Skeletal muscle satellite cell (primary cell): ENCODE measurements around the gene CIT.
A peak's percentile ranks its signal among the peaks of the same experiment; 100 is the strongest.
"Not testable (repeated sequence)": the region's sequence is repeated elsewhere in the genome, so short reads cannot be mapped to it uniquely, and the experiment has no call there.

Experiments used
- H3K27me3 ChIP-seq: 2 replicates; pipeline ENCODE4 v1.7.0; 2013; ENCODE audit warnings: low read length; ENCODE audit not compliant: control insufficient read depth, insufficient read depth
- H3K36me3 ChIP-seq: 2 replicates; pipeline ENCODE4 v1.7.0; 2013; ENCODE audit warnings: mild to moderate bottlenecking, control low read depth, low read length; ENCODE audit not compliant: insufficient read depth
- H3K4me1 ChIP-seq: 2 replicates; pipeline ENCODE4 v1.7.0; 2013; ENCODE audit warnings: low read length; ENCODE audit not compliant: control insufficient read depth, insufficient read depth
- H3K4me2 ChIP-seq: 2 replicates; pipeline ENCODE4 v1.7.0; 2013; ENCODE audit warnings: mild to moderate bottlenecking, low read length
- H3K4me3 ChIP-seq: 2 replicates; pipeline ENCODE4 v1.7.0; 2013; ENCODE audit warnings: low read length
- H3K9ac ChIP-seq: 2 replicates; pipeline ENCODE4 v1.7.0; 2013; ENCODE audit warnings: mild to moderate bottlenecking, low read depth, low read length, moderate library complexity
- H3K9me3 ChIP-seq: replicated peaks from 2 replicates; pipeline ENCODE4 v1.7.0; 2013; ENCODE audit warnings: mild to moderate bottlenecking, control low read depth, low read length

The CIT gene

DNA sequence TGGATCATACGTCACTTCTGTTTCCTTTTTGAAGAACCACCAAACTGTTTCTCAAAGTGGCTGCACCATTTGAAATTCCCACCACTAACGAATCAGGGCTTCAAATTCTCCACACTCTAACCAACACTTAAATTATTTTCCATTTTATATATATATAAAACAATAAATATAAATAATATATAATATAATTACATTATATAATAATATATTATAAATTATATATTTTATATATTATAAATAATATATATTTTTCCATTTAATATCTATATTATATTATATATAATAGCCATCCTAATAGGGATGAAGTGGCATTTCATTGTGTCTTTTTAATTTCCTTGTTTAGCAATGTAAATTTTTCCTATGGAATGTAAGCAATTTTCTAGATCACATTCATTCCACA, 24.6 kb upstream of the CIT start:
- H3K4me2 ChIP-seq: no peak overlapping the region
- H3K27me3 ChIP-seq: peaks cover 3% of the 10 kb centered on the region
- H3K9me3 ChIP-seq: no peaks in the 10 kb centered on the region
- no peaks in the 10 kb centered on the region for H3K36me3 ChIP-seq
- H3K4me1 ChIP-seq: no peaks in the 10 kb centered on the region
- no peak overlapping the region for H3K4me3 ChIP-seq
- H3K9ac ChIP-seq: no peak overlapping the region

DNA sequence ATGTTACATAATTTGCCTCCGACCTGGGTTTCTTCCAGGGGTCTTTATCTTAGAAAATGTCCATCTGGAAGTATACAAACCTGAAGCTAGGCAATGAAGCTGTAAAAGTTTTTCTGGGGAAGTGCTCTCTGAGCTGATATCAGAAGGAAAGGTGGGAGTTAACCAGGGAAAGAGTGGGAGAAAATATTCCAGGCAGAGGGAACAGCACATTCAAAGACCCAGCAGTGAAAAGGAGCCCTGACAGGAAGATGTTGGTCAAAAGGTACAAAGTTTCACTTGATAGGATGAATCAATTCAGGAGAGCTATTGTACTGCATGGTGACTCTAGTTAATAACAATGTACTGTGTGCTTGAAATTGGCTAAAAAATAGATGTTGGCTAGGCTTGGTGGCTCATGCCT, 17.8 kb upstream of the CIT start:
- no peaks in the 10 kb centered on the region for H3K9me3 ChIP-seq
- no peaks in the 10 kb centered on the region for H3K4me1 ChIP-seq
- no peak overlapping the region for H3K4me2 ChIP-seq
- no peaks in the 10 kb centered on the region for H3K27me3 ChIP-seq
- no peak overlapping the region for H3K4me3 ChIP-seq
- no peaks in the 10 kb centered on the region for H3K36me3 ChIP-seq
- H3K9ac ChIP-seq: no peak overlapping the region

- not testable (repeated sequence) for H3K9ac ChIP-seq, H3K4me1 ChIP-seq, H3K9me3 ChIP-seq, H3K27me3 ChIP-seq, H3K36me3 ChIP-seq, H3K4me3 ChIP-seq, H3K4me2 ChIP-seq
Measured at GRCh38 chr12:119892611-119893010, 15.5 kb upstream of the CIT start.

DNA sequence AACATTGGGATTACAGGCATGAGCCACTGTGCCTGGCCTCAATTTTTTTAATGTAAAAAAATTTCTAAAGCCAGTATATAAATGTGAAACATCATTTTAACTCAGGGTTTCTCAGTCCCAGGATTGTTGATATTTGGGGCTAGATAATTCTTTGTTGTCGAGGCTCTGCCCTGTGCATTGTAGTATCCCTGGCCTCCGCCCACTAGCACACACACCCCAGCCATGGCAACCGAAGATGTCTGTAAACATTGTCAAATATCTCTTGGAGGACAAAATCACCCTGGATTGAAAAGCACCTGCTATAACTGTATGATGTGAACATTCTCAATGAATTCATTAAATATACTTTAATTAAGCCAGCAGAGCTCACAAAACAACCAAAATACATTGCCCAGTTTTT, 8.4 kb upstream of the CIT start:
- Histone ChIP-seq H3K4me2 (no peak overlapping the region), H3K4me1 (no peaks in the 10 kb centered on the region), H3K9ac (no peak overlapping the region), H3K27me3 (peaks cover 4% of the 10 kb centered on the region), H3K4me3 (no peak overlapping the region), H3K9me3 (no peaks in the 10 kb centered on the region), H3K36me3 (no peaks in the 10 kb centered on the region)

GRCh38 chr12:119883791-119884190, 6.7 kb upstream of the CIT start:
- H3K4me1 ChIP-seq, H3K36me3 ChIP-seq, H3K4me2 ChIP-seq: not testable (repeated sequence)

DNA sequence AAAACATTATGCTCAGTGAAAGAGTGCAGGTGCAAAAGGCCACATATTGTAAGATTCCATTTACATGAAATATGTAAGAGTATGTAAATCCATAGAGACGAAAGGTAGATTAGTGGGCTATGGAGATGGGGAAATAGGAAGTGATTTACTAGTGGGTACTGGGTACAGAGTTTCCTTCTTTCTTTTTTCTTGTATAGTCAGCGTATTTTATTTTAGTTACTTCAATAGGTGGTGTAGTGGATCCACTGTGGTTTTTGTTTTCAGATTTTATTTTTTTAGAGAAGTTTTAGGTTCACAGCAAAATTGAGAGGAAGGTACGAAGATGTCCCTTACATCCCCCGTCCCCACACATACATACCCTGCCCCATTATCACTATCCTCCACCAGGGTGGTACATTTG, 6.1 kb upstream of the CIT start:
- peaks cover 4% of the 10 kb centered on the region for H3K27me3 ChIP-seq
- H3K4me1 ChIP-seq: no peaks in the 10 kb centered on the region

More at GRCh38 chr12:119883791-119884190, 6.7 kb upstream of the CIT start:
- not testable (repeated sequence) for H3K27me3 ChIP-seq, H3K9me3 ChIP-seq, H3K9ac ChIP-seq, H3K4me3 ChIP-seq

GRCh38 chr12:119877639-119877948, 474 bp upstream of the CIT start:
- Histone ChIP-seq H3K4me1 (peaks cover 10% of the 10 kb centered on the region), H3K27me3 (no peaks in the 10 kb centered on the region), H3K4me3 (peak overlapping the region; percentile 84), H3K9ac (peak overlapping the region; percentile 20), H3K9me3 (no peaks in the 10 kb centered on the region), H3K36me3 (no peaks in the 10 kb centered on the region), H3K4me2 (peak overlapping the region; percentile 91)

More for the DNA sequence above, 6.1 kb upstream of the CIT start:
- H3K4me2 ChIP-seq: no peak overlapping the region
- H3K36me3 ChIP-seq: no peaks in the 10 kb centered on the region
- no peaks in the 10 kb centered on the region for H3K9me3 ChIP-seq
- H3K9ac ChIP-seq: no peak overlapping the region
- H3K4me3 ChIP-seq: no peak overlapping the region

DNA sequence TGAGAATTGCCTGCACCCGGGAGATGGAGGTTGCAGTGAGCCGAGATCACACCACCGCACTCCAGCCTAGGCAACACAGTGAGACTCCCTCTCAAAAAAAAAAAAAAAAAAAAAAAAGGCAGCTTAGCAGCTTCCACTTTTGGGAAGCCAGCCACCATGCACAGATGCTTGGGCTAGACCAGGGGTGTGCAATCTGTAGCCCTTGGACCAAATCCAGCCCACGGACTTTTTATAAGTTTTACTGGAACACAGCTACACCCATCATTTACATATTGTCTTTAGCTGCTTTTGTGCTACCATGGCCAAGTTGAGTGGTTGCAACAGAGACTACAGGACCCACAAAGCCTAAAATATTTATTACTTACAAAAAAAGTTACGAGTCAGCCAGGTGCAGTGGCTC, 6.7 kb downstream of the CIT start:
- Histone ChIP-seq H3K4me1 (peaks cover 18% of the 10 kb centered on the region), H3K9me3 (no peaks in the 10 kb centered on the region), H3K27me3 (no peaks in the 10 kb centered on the region), H3K9ac (no peak overlapping the region), H3K4me3 (no peak overlapping the region), H3K4me2 (no peak overlapping the region), H3K36me3 (peaks cover 12% of the 10 kb centered on the region)

GRCh38 chr12:119869720-119870119, 7.4 kb downstream of the CIT start:
- peak overlapping the region; percentile 37 for H3K9ac ChIP-seq
- peak overlapping the region; percentile 27 for H3K4me2 ChIP-seq
- peaks cover 18% of the 10 kb centered on the region for H3K4me1 ChIP-seq
- no peaks in the 10 kb centered on the region for H3K27me3 ChIP-seq
- H3K36me3 ChIP-seq: peaks cover 12% of the 10 kb centered on the region
- H3K4me3 ChIP-seq: peak overlapping the region; percentile 22
- no peaks in the 10 kb centered on the region for H3K9me3 ChIP-seq

DNA sequence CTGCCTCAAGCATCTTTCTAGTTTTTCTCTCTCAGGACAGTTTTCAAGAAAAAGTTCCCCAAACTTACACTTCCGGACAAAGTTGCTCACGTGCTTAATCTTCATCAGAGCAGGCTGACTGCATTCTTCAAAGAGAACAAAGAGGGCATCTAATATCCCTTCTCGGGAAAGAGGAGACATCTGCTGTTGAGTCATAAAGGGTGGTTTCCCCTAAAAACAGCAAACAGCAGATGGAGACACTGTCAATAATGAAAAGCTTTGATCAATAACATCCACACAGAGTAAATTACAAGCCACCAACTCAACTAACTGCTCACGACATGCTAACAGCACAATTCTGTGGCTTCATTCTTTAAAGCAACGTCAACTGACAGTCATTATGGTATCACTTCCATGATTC, 8.1 kb downstream of the CIT start:
- Histone ChIP-seq H3K9ac (peak overlapping the region; percentile 37), H3K4me3 (peak overlapping the region; percentile 22), H3K36me3 (peaks cover 12% of the 10 kb centered on the region), H3K4me1 (peaks cover 18% of the 10 kb centered on the region), H3K4me2 (peak overlapping the region; percentile 27), H3K9me3 (no peaks in the 10 kb centered on the region), H3K27me3 (no peaks in the 10 kb centered on the region)

- Histone ChIP-seq H3K9me3 (no peaks in the 10 kb centered on the region), H3K9ac (no peak overlapping the region), H3K27me3 (no peaks in the 10 kb centered on the region), H3K36me3 (peaks cover 12% of the 10 kb centered on the region), H3K4me1 (peaks cover 10% of the 10 kb centered on the region), H3K4me2 (no peak overlapping the region), H3K4me3 (no peak overlapping the region)
Measured at GRCh38 chr12:119864591-119864990, 12.5 kb downstream of the CIT start.

- no peak overlapping the region for H3K4me3 ChIP-seq
- peaks cover 8% of the 10 kb centered on the region for H3K36me3 ChIP-seq
- no peaks in the 10 kb centered on the region for H3K9me3 ChIP-seq
- H3K27me3 ChIP-seq: no peaks in the 10 kb centered on the region
- no peak overlapping the region for H3K9ac ChIP-seq
- H3K4me2 ChIP-seq: no peak overlapping the region
- H3K4me1 ChIP-seq: no peaks in the 10 kb centered on the region
Measured at GRCh38 chr12:119859241-119859640, 17.9 kb downstream of the CIT start.
